HG03280 (cell line): ENCODE measurements around the gene DAAM2.

Experiments
- ATAC-seq: cut with Tn5 transposase; IDR thresholded peaks from one replicate; pipeline ENCODE4 v1.9.1; 2021; ENCODE audit warnings: mild to moderate bottlenecking, moderate library complexity; ENCODE audit not compliant: unreplicated experiment

DAAM2 gene

GRCh38 chr6:39881851-39882530, 89.8 kb downstream of the DAAM2 start:
- ATAC-seq = no peak

GRCh38 chr6:39882531-39882899, 90.3 kb downstream of the DAAM2 start:
- no peak for ATAC-seq

DNA sequence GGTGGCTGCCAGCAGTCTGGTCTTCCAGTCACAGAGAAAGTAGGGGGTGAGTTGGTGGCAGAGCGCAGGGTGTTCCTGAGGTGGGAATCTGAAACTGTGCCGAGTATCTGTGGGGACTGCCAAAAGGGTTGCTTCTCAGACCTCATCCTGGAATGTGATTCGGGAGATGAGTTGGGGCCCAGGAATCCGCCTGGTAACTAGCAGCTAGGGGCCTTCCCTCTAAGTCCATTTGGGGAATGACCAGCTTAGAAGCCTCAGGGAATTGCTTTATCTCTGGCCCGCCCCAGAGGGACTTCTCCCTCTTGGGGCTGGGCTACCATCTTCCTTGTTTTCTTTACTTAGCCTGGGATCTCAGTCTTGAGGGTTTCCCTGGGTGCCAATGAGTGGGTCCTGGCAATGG, 92.5 kb downstream of the DAAM2 start:
- ATAC-seq = no peak

DNA sequence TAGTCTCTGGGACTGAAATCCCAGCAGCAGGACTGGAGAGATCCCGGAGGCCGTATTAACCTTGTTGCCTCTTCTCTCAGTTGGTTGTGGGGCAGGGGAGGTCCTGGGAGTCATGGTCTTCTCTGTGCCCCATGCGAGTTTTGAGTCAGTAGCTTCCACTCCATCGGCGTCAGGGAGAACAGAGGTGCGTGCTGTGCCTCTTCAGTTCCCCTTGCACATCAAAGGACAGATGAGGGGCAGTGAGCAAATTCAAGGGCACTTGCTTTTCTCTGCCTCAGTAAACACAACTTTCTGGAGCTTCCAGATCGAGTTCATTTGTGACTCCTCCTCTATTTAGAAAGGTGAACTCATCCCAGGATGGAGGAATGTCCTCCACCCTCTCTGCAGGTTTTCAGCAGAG, 93.5 kb downstream of the DAAM2 start:
- no peak for ATAC-seq

- no peak for ATAC-seq
These were observed 94.7 kb downstream of the DAAM2 start for GRCh38 chr6:39886871-39887270.

DNA sequence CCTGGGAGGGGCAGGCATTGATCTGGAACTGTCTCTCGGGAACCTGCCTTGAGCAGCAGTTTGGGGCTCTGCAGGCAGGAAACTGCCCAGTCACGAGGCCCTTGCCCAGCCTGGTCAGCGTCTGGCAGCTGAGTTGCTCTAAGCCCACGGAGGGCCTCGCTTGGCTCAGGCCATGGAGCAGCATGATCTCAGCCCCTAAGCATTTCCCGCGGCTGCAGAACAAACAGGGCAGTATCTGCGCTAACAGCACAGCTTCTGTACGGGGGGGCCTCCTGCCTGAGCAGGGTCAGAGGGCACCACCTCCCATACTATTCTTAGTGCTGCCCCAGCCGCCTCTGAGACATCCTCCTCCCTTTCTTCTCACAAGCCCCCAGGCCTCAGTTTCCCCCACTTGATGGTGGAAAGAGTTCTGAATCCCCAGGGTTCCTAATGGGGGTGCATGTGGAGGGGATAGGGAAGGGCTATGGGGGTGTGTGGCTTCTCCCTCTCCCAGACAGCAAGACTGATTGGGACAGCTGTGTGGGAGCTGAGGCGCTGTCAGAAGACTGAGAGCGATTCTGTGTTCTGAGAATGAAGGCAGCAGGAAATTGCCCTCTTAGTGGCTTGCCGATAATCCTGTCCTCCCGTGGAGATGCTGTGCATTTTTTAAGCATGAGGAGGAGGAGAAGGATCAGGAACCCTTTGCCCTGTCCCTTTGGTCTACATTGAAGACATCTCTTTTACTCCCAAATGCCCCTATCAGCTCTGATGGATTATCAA, 95.7 kb downstream of the DAAM2 start:
- no peak for ATAC-seq

DNA sequence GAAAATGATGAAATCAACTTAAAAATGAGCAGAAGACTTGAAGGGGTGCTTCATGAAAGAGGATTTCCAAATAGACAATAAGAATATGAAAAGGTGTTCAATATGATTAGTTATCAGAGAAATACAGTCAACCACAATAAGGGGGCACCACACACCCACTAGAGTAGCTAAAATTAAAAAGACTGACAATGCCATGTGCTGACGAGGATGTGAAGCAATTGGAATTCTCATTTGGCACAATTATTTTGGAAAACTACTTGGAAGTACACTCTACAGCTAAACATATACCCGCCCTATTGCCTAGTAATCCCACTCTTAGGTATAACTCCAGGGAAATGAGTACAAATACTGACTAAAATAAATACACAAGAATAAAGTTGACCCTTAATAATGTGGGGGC, 97.1 kb downstream of the DAAM2 start:
- ATAC-seq = no peak

GRCh38 chr6:39891353-39891752, 99.2 kb downstream of the DAAM2 start:
- no peak for ATAC-seq

GRCh38 chr6:39891976-39892375, 99.8 kb downstream of the DAAM2 start:
- no peak for ATAC-seq

GRCh38 chr6:39892490-39893129, 100.4 kb downstream of the DAAM2 start:
- no peak for ATAC-seq

- ATAC-seq = no peak
These were observed 101.1 kb downstream of the DAAM2 start for GRCh38 chr6:39893286-39893685.

DNA sequence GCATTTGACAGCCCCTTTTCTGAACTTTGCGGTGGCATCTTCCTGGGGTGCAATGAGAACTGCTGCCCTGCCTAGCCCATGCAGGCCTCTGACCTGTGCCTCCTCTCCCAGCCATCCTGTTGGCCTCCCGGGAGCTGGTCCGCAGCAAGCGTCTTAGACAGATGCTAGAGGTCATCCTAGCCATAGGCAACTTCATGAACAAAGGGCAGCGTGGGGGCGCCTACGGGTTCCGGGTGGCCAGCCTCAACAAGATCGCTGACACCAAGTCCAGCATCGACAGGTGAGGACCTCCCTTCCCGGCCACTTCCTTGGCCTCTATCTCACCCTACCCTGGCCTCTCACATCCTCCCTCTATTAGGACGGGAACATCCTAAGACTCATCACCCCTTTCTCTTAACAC, 104.5 kb downstream of the DAAM2 start:
- no peak for ATAC-seq

- no peak for ATAC-seq
These were observed 105.5 kb downstream of the DAAM2 start for GRCh38 chr6:39897698-39898097.

GRCh38 chr6:39898625-39899024, 106.4 kb downstream of the DAAM2 start:
- no peak for ATAC-seq

DNA sequence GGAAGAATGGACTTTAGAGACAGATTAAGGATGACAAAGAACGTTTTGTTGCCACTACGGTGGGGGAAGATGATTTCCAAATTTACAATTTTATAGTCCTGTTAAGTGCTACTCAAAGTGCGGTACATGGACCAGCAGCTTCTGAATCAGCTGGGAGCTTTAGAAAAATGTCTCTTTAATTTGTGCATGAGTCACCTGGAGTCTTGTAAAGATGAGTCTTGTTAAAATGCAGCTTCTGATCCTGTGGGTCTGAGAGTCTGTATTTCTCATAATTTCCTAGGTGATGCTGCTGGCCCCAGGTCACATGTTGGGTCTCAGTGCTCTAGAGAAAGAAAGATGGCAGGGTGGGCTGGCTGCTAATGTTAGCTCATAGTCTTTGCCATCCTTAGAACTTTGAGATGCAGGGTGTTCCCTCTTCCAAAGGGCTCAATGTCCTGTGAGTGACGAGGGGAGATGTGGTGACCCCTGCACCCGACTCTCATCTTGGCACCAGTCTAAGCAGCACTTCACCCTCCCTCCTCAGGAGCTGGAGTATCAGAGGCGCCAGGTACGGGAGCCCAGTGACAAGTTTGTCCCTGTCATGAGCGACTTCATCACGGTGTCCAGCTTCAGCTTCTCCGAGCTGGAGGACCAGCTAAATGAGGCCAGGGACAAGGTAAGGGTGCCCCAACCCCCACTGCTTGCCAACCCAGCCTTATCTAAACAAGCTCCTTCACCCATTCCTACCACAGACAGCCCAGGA, 107.5 kb downstream of the DAAM2 start:
- ATAC-seq = no peak

- ATAC-seq = no peak
These were observed 109.0 kb downstream of the DAAM2 start for GRCh38 chr6:39901116-39901655.

- no peak for ATAC-seq
These were observed 109.5 kb downstream of the DAAM2 start for GRCh38 chr6:39901670-39902069.

DNA sequence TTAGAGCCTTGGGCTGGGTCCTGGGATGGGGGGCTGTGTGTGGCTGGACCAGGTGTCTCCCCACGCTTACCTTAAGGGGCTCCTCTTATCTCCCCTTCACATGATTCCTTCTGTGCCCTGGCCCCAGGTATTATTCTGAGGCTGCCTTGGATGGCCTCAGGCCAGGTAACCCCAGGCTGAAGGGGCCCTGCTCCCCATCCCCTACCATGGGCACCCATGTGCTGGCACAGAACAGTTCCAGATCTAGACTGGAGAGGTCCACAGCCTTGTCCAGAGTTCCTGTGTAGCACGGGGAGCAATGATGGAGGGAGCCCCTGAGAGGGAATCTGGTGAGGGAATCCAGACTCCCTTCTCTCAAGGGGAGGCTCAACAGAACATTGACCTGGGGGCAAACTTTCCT, 110.0 kb downstream of the DAAM2 start:
- no peak for ATAC-seq

DNA sequence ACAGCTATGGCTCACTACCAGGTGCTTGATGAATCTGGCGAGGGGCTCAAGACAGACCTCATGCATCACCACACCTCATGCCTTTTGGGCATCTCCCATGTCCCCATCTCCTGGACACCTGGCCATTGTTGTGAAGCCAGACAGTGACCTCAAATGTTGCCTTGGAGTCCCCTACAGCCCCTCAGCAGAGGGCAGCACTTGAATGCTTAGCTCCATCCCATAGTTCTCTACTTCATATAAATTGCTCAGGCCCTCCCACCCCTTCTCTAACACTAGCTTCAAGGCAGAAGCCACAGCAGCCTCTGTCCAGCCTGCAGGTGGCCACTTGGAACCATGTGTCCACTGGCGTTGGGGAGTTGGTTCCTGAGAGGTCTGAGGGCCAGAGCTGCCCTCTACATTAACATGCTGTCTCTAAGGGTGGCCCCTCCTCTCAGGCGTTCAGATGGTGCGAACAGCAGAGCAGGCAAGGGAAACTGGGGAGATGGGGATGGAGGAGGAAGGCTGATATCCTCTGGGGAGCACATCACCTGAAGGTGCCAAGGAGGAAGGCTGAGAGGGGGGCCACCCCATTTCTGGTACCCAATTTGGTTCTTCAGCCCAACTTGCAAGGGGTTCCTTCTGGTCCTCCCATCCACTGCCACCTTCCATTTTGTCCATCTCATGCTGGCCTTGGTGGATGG, 110.8 kb downstream of the DAAM2 start:
- no peak for ATAC-seq

DNA sequence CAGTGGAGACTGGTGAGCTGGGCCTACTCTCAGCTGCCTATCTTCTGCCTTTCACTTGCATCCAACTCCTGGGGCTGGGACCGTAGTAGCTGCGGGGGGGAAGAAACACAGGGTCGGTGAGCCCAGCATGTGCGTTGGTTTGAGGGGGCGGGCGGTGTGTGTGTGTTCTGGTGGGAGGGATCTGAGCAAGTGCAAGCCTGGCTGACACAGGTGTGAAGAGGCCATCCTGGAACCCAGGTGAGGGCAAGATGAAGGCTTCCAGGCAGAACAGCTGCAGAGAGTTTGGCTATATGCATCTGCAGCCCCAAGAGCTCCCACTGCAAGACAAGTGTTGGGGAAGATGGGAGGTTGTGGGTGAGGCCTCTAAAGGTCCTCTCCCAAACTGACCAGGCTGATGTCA, 111.5 kb downstream of the DAAM2 start:
- no peak for ATAC-seq
